ENCODE results near the gene HMCES.

The HMCES gene

DNA sequence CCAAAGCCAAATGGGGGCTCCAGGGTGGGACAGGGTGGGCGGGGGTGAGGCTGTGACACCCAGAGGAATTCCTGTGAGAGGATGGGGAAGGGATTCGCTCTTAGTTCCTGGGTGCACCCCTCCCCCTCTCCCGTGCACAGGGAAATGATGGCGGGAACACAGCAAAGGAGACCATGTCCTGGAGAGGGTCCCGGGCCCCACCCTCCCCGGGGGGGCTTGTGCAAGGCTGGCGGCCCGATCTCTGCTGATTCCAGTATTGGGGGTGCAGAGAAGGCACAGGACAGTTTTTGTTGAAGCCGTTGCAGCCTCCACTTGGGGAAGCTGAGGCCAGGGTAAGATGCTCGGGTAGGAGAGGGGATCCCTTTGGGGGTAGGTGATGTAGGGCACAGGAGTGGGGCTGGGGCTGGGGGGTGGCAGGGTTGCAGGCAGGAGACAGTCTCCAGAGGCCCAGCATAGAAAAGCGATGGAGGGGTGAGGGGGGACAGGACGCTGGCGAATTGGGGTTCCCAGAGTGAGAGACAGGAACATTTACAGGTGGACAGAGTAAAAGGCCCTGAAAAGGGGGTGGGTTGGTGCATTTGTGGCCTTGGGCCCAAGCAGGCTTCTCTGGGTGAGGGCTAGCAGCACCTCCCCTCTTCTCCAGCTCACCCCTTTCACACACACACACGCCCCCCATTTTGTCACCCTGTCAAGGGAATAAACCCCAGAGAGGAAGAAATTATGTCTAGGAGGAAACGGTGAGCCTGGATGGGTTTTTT is 38.5 kb downstream of the HMCES start:
- TF ChIP-seq, protein P1, sequence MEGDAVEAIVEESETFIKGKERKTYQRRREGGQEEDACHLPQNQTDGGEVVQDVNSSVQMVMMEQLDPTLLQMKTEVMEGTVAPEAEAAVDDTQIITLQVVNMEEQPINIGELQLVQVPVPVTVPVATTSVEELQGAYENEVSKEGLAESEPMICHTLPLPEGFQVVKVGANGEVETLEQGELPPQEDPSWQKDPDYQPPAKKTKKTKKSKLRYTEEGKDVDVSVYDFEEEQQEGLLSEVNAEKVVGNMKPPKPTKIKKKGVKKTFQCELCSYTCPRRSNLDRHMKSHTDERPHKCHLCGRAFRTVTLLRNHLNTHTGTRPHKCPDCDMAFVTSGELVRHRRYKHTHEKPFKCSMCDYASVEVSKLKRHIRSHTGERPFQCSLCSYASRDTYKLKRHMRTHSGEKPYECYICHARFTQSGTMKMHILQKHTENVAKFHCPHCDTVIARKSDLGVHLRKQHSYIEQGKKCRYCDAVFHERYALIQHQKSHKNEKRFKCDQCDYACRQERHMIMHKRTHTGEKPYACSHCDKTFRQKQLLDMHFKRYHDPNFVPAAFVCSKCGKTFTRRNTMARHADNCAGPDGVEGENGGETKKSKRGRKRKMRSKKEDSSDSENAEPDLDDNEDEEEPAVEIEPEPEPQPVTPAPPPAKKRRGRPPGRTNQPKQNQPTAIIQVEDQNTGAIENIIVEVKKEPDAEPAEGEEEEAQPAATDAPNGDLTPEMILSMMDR (IDR thresholded peaks at IDR 0.05; ENCODE audit: insufficient read depth, missing control alignments) = no peak
- DNase-seq (ENCODE audit: insufficient read length, low spot score) (no peak), FAIRE-seq (no peak)

DNA sequence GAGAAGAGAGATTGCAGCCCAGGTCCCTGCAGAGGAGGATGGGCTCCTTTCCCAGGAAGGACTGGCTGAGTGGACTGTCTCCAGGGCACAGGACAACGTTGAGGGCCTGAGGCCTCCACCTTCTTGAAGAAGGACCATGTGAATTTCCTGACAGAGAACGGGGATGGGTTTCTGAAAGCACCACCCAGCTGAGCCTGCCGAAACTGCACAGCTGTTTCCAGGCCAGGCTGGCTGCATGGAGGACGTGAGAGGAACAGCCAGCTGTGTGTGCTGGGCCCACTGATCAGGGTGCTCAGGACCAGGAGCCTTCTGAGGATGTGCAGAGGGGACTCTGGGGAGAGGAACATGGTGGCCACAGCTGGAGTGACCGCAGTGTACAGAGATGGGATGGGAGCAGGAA is 39.2 kb downstream of the HMCES start:
- TF ChIP-seq, protein P1 (IDR thresholded peaks at IDR 0.05; ENCODE audit: insufficient read depth, missing control alignments) = no peak
- no peak for FAIRE-seq
- no peak for DNase-seq (ENCODE audit: insufficient read length, low spot score)

DNA sequence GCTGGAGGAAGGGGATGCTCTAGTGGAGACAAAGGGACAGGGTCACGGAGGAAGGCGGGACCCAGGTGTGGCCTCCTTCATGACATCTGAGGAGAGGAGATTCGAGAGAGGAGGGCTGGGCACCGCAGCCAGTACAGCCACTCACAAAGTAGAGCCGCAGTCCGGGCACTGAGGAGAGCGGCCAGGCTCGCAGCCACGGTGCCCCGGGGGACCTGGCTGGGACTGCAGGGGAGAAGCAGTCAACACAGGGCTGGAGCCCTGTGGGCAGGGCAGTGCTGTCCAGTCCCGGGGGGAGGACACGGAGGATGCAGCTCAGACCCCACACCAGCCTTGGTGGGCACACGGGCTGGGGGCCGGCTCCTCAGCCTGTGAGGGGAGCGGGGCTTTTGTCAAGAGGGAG is 40.3 kb downstream of the HMCES start:
- no peak for DNase-seq (ENCODE audit: insufficient read length, low spot score)
- FAIRE-seq = no peak
- TF ChIP-seq, protein P1 (IDR thresholded peaks at IDR 0.05; ENCODE audit: insufficient read depth, missing control alignments) = no peak

GRCh38 chr3:129320261-129320660 is 41.6 kb downstream of the HMCES start:
- FAIRE-seq (no peak), DNase-seq (ENCODE audit: insufficient read length, low spot score) (no peak)
- TF ChIP-seq, protein P1 (IDR thresholded peaks at IDR 0.05; ENCODE audit: insufficient read depth, missing control alignments) = no peak

GRCh38 chr3:129320825-129321487 is 42.3 kb downstream of the HMCES start:
- FAIRE-seq (no peak), DNase-seq (ENCODE audit: insufficient read length, low spot score) (no peak)
- TF ChIP-seq, protein P1 (IDR thresholded peaks at IDR 0.05; ENCODE audit: insufficient read depth, missing control alignments) = no peak

- DNase-seq (ENCODE audit: insufficient read length, low spot score) (no peak), FAIRE-seq (no peak)
- TF ChIP-seq, protein P1 (IDR thresholded peaks at IDR 0.05; ENCODE audit: insufficient read depth, missing control alignments) = no peak
Observed at GRCh38 chr3:129321887-129322286, 43.2 kb downstream of the HMCES start.
